OCI-LY1 (cell line): ENCODE data around the gene TMEM47.
A peak's percentile ranks its signal among the peaks of the same experiment; 100 is the strongest.

Experiments
- H2AFZ ChIP-seq: fragments of 200-600 bp; sonication (generic), shearing (Covaris generic); 2 replicates; pipeline ENCODE4 v1.6.0; 2014; ENCODE audit warnings: antibody characterized with exemption, mild to moderate bottlenecking, low read length
- H3F3A ChIP-seq: fragments of 200-600 bp; sonication (generic), shearing (Covaris generic); 2 replicates; pipeline ENCODE4 v1.6.0; 2014; ENCODE audit warnings: mild to moderate bottlenecking, antibody characterized with exemption, low read length, moderate library complexity; ENCODE audit not compliant: insufficient read depth
- H3K27ac ChIP-seq: fragments of 200-600 bp; sonication (generic); 2 replicates; pipeline ENCODE4 v1.5.1; 2014; ENCODE audit warnings: low read length, mixed run types, mild to moderate bottlenecking, low read depth; ENCODE audit not compliant: poor library complexity, severe bottlenecking
- H3K27me3 ChIP-seq: fragments of 200-600 bp; sonication (generic); 2 replicates; pipeline ENCODE4 v1.6.0; 2014; ENCODE audit warnings: antibody characterized with exemption, mild to moderate bottlenecking, low read length, moderate library complexity; ENCODE audit not compliant: insufficient read depth
- H3K36me3 ChIP-seq: fragments of 200-600 bp; sonication (generic); 2 replicates; pipeline ENCODE4 v1.6.1; 2014; ENCODE audit warnings: mild to moderate bottlenecking, antibody characterized with exemption, low read length, moderate library complexity, mixed read lengths; ENCODE audit not compliant: insufficient read depth
- H3K4me1 ChIP-seq: fragments of 200-600 bp; sonication (generic); 2 replicates; pipeline ENCODE4 v1.5.1; 2014; ENCODE audit warnings: mild to moderate bottlenecking, low read length, moderate library complexity; ENCODE audit not compliant: insufficient read depth, severe bottlenecking
- H3K4me2 ChIP-seq: fragments of 200-600 bp; sonication (generic), shearing (Covaris generic); 2 replicates; pipeline ENCODE4 v1.6.1; 2014; ENCODE audit warnings: low read length
- H3K4me3 ChIP-seq: fragments of 200-600 bp; sonication (generic); 2 replicates; pipeline ENCODE4 v1.5.1; 2014; ENCODE audit warnings: low read length, low read depth, mild to moderate bottlenecking, mixed read lengths; ENCODE audit not compliant: poor library complexity, severe bottlenecking
- H3K79me2 ChIP-seq: fragments of 200-600 bp; shearing (Covaris generic); 2 replicates; pipeline ENCODE4 v1.6.1; 2016; ENCODE audit warnings: mixed run types, low read length, mixed read lengths; ENCODE audit not compliant: insufficient read depth
- H3K9ac ChIP-seq: fragments of 200-600 bp; sonication (generic), shearing (Covaris generic); 2 replicates; pipeline ENCODE4 v1.6.1; 2014; ENCODE audit warnings: mild to moderate bottlenecking, low read length, mixed read lengths
- H3K9me2 ChIP-seq: fragments of 200-600 bp; sonication (generic), shearing (Covaris generic); 2 replicates; pipeline ENCODE4 v1.6.1; 2014; ENCODE audit warnings: low read depth, mild to moderate bottlenecking, low read length, mixed read lengths
- H3K9me3 ChIP-seq: fragments of 200-600 bp; shearing (Covaris generic); 2 replicates; pipeline ENCODE4 v1.6.1; 2014; ENCODE audit warnings: low read length, mixed read lengths
- H4K20me1 ChIP-seq: fragments of 200-600 bp; sonication (generic), shearing (Covaris generic); 2 replicates; pipeline ENCODE4 v1.6.0; 2016; ENCODE audit warnings: mild to moderate bottlenecking, low read length; ENCODE audit not compliant: insufficient read depth
- CTCF ChIP-seq: fragments of 200-600 bp; sonication (generic), shearing (Covaris generic); IDR thresholded peaks from 2 replicates; pipeline ENCODE4 v1.5.1; 2017; ENCODE audit warnings: mild to moderate bottlenecking, antibody characterized with exemption, low read length, moderate library complexity, mixed read lengths
- EZH2 ChIP-seq: fragments of 200-600 bp; sonication (generic), shearing (Covaris generic); IDR thresholded peaks from 2 replicates; pipeline ENCODE4 v1.8.0; 2017; ENCODE audit warnings: borderline replicate concordance, mixed run types, mild to moderate bottlenecking, antibody characterized with exemption, low read length, moderate library complexity, mixed read lengths

TMEM47 gene

GRCh38 chrX:34642849-34643248 lies 14.2 kb downstream of the TMEM47 start:
- H3K4me1 ChIP-seq: no peaks in the 10 kb centered on the region
- H3K9me2 ChIP-seq: no peaks in the 10 kb centered on the region
- H3K27ac ChIP-seq: no peak overlapping the region
- H3F3A ChIP-seq: no peaks in the 10 kb centered on the region
- H3K9me3 ChIP-seq: no peaks in the 10 kb centered on the region
- H4K20me1 ChIP-seq: no peaks in the 10 kb centered on the region
- H3K36me3 ChIP-seq: no peaks in the 10 kb centered on the region
- no peaks in the 10 kb centered on the region for H3K27me3 ChIP-seq
- H3K4me3 ChIP-seq: no peak overlapping the region
- H3K4me2 ChIP-seq: no peak overlapping the region
- no peaks in the 10 kb centered on the region for H3K79me2 ChIP-seq
- no peak overlapping the region for H2AFZ ChIP-seq
- no peak overlapping the region for H3K9ac ChIP-seq
- TF ChIP-seq EZH2 (no peak), CTCF (no peak)

- H3K4me1 ChIP-seq: no peaks in the 10 kb centered on the region
- no peak overlapping the region for H2AFZ ChIP-seq
- no peak overlapping the region for H3K4me2 ChIP-seq
- no peaks in the 10 kb centered on the region for H3K9me3 ChIP-seq
- no peaks in the 10 kb centered on the region for H3K27me3 ChIP-seq
- TF ChIP-seq CTCF (peak; percentile 55), EZH2 (no peak)
- no peaks in the 10 kb centered on the region for H3K36me3 ChIP-seq
- no peak overlapping the region for H3K9ac ChIP-seq
- no peaks in the 10 kb centered on the region for H4K20me1 ChIP-seq
- H3K9me2 ChIP-seq: no peaks in the 10 kb centered on the region
- H3K4me3 ChIP-seq: no peak overlapping the region
- H3F3A ChIP-seq: no peaks in the 10 kb centered on the region
- no peak overlapping the region for H3K27ac ChIP-seq
- H3K79me2 ChIP-seq: no peaks in the 10 kb centered on the region
These were observed 19.0 kb downstream of the TMEM47 start for GRCh38 chrX:34638116-34638515.

GRCh38 chrX:34634349-34634748 lies 22.7 kb downstream of the TMEM47 start:
- Histone ChIP-seq H3K27ac (no peak overlapping the region), H3K27me3 (no peaks in the 10 kb centered on the region), H3K4me2 (no peak overlapping the region), H2AFZ (no peak overlapping the region), H3F3A (no peaks in the 10 kb centered on the region), H3K4me3 (no peak overlapping the region), H3K9me3 (no peaks in the 10 kb centered on the region), H3K4me1 (no peaks in the 10 kb centered on the region), H3K36me3 (no peaks in the 10 kb centered on the region), H4K20me1 (no peaks in the 10 kb centered on the region), H3K9ac (no peak overlapping the region), H3K9me2 (no peaks in the 10 kb centered on the region), H3K79me2 (no peaks in the 10 kb centered on the region)
- no peak for TF ChIP-seq EZH2
- no peak for TF ChIP-seq CTCF
